ENCODE data around the gene EPB41L4A.
"Not testable (repeated sequence)": the region's sequence is repeated elsewhere in the genome, so short reads cannot be mapped to it uniquely, and the experiment has no call there.

The EPB41L4A gene

GRCh38 chr5:112419164-112419985 is at the start of gene EPB41L4A:
EPB41L4A (minus strand) TSS chr5:112419277; CDS start chr5:112419039, 238 bp downstream.
- DNase-seq (ENCODE audit: low spot score): peak; percentile 36
- no peak for FAIRE-seq

GRCh38 chr5:112467485-112467884 is 48.4 kb upstream of the EPB41L4A start:
- FAIRE-seq (no peak), DNase-seq (ENCODE audit: low spot score) (no peak)

- not testable (repeated sequence) for DNase-seq (ENCODE audit: low spot score); FAIRE-seq
Measured at GRCh38 chr5:112466261-112466660, 47.2 kb upstream of the EPB41L4A start.

GRCh38 chr5:112447187-112447760 is 28.2 kb upstream of the EPB41L4A start:
- FAIRE-seq: not testable (repeated sequence)

GRCh38 chr5:112445626-112446350 is 26.7 kb upstream of the EPB41L4A start:
- no peak for DNase-seq (ENCODE audit: low spot score)
- FAIRE-seq: no peak

More at GRCh38 chr5:112447187-112447760, 28.2 kb upstream of the EPB41L4A start:
- DNase-seq (ENCODE audit: low spot score): not testable (repeated sequence)

GRCh38 chr5:112443932-112444331 is 24.9 kb upstream of the EPB41L4A start:
- FAIRE-seq; DNase-seq (ENCODE audit: low spot score): not testable (repeated sequence)

GRCh38 chr5:112440031-112440430 is 21.0 kb upstream of the EPB41L4A start:
- FAIRE-seq (no peak), DNase-seq (ENCODE audit: low spot score) (no peak)

- FAIRE-seq: no peak
- no peak for DNase-seq (ENCODE audit: low spot score)
Measured at GRCh38 chr5:112436144-112436543, 17.1 kb upstream of the EPB41L4A start.

GRCh38 chr5:112434641-112435040 is 15.6 kb upstream of the EPB41L4A start:
- FAIRE-seq: no peak
- no peak for DNase-seq (ENCODE audit: low spot score)

- not testable (repeated sequence) for DNase-seq (ENCODE audit: low spot score); FAIRE-seq
Measured at GRCh38 chr5:112426202-112426601, 7.1 kb upstream of the EPB41L4A start.

GRCh38 chr5:112419986-112420864 is 1.1 kb upstream of the EPB41L4A start:
- FAIRE-seq (no peak), DNase-seq (ENCODE audit: low spot score) (peak; percentile 55)

GRCh38 chr5:112418659-112419163 is 366 bp downstream of the EPB41L4A start:
- no peak for DNase-seq (ENCODE audit: low spot score)
- no peak for FAIRE-seq

GRCh38 chr5:112417931-112418658 is 982 bp downstream of the EPB41L4A start:
- peak; percentile 16 for FAIRE-seq
- DNase-seq (ENCODE audit: low spot score): peak; percentile 14

GRCh38 chr5:112415552-112415951 is 3.5 kb downstream of the EPB41L4A start:
- FAIRE-seq: no peak
- DNase-seq (ENCODE audit: low spot score): no peak

GRCh38 chr5:112413611-112414010 is 5.5 kb downstream of the EPB41L4A start:
- DNase-seq (ENCODE audit: low spot score) (no peak), FAIRE-seq (no peak)

- FAIRE-seq (no peak), DNase-seq (ENCODE audit: low spot score) (peak; percentile 57)
Measured at GRCh38 chr5:112412346-112412745, 6.7 kb downstream of the EPB41L4A start.

- DNase-seq (ENCODE audit: low spot score) (no peak), FAIRE-seq (no peak)
Measured at GRCh38 chr5:112411903-112412302, 7.2 kb downstream of the EPB41L4A start.

- no peak for FAIRE-seq
Measured at GRCh38 chr5:112407666-112408065, 11.4 kb downstream of the EPB41L4A start.

GRCh38 chr5:112407240-112407639 is 11.8 kb downstream of the EPB41L4A start:
- FAIRE-seq: no peak
- DNase-seq (ENCODE audit: low spot score): no peak

More at GRCh38 chr5:112407666-112408065, 11.4 kb downstream of the EPB41L4A start:
- no peak for DNase-seq (ENCODE audit: low spot score)

- DNase-seq (ENCODE audit: low spot score) (no peak), FAIRE-seq (no peak)
Measured at GRCh38 chr5:112403069-112403468, 16.0 kb downstream of the EPB41L4A start.
